NCI-H1694 (cell line): ENCODE data around the gene CD34.

Experiments used
- DNase-seq: peaks from one replicate; lab custom pipeline; 2025; lab: John Stamatoyannopoulos, UW

Gene CD34

GRCh38 chr1:207853372-207853757 is 57.6 kb downstream of the CD34 start:
- no peak for DNase-seq

DNA sequence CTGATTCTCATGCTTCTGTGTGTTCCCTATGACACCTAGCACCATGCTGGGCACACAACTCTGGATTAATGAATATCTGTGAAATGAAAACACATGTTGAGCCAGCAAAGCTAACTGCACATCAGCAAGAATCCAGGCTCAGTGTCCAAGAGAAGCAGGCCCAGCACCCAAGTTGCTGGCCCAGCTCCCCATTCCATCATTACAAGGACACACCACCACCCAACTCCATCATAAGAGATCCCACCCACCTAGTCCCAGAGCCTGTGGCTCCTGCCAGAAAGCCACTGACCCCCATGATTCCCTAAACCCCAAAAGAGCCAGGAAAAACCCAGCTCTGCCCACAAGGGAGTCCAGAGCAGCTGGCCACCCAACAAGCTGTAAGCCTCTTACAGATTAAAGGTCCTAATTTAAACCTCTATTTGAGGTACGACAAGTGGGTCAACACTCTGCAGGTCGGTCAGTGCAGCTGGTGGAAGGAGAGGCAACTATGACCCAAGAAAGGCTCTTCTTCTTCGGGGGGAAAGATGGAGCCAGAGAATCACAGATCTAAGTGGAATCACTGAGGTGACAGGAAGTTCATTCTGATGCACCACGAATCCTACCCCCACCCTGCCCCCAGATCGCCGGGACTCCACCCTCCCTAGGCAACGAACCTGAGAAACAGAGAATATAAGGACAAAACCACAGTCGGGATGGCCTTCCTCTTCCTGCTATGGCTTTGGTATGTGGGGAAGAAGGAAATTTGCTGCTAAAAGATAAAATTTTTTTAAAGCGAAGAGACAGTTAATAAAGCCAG is 58.2 kb downstream of the CD34 start:
- DNase-seq: no peak

GRCh38 chr1:207851696-207852095 is 59.2 kb downstream of the CD34 start:
- DNase-seq: no peak

GRCh38 chr1:207850621-207851407 is 60.1 kb downstream of the CD34 start:
- no peak for DNase-seq

DNA sequence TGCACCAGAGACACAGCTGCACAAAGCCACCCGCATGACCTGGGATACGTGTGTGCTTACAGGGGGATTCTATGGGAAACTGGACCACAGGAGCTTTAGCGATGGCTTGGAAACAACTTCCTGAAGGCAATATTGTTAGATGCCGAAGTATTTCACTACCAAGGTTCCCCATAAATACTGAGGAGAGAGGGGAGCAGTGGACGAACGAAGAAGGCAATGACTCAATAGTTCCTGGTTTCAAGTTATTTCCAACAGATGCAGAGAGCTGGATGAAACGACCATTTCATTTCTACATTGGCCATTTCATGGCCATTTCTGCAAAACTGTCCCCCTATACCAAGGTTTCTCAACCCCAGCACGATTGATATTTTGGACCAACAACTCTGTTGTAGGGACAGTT is 61.3 kb downstream of the CD34 start:
- no peak for DNase-seq

DNA sequence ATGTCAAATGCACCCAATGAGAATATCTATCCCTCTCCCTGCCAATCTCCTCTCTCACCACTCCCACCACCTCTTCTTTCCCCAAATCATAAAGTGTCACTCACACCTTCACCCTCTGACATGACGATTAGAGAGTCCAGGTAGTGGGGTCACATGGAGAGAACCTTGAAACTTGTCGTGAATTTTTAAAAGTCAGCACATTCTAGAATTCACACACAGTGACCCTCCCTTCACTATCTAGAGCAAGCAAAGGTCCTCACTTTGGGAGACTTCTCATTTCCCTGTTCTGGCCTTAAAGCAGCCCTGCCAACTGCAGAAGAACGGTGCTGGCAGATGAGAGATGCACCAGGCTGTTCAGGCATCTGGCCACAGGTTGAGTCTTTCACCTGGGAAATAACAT is 61.9 kb downstream of the CD34 start:
- no peak for DNase-seq

DNA sequence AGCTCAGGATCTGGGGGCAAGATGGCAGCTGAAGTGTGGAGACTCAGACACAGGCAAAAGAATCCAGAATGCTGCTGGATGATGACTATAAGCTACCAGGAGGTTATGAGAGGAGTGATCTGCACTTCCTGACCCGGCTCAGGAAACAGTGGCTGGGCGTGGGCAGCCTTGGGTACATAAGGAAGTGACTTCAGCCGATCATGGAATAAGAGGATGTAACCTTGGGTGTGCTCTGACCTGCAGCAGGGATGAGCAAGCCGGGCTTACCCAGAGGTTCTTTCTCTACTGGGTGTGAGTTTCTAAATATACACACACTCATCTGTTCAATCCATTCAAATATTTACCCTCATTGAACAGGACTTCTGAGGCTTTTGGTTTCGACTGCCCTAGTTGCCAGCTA is 62.7 kb downstream of the CD34 start:
- no peak for DNase-seq

DNA sequence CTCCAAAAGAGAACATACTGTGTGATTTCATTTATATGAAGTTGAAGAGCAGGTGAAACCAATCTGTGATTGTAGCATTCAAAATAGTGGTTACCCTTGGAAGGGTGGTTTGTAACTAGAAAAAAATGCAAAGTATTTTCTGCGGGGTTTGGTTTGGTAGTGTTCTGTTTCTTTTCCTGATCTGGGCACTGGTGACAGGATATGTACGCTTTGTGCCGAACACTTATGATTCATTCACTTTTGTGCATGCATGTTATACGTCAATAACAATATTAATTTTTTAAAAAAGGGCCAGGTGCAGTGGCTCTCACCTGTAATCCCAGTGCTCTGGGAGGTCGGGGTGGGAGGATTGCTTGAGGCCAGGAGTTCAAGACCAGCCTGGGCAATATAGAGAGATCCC is 63.8 kb downstream of the CD34 start:
- DNase-seq: no peak

- DNase-seq: no peak
These were observed 65.8 kb downstream of the CD34 start for GRCh38 chr1:207845109-207845508.

GRCh38 chr1:207844371-207844770 is 66.6 kb downstream of the CD34 start:
- no peak for DNase-seq

DNA sequence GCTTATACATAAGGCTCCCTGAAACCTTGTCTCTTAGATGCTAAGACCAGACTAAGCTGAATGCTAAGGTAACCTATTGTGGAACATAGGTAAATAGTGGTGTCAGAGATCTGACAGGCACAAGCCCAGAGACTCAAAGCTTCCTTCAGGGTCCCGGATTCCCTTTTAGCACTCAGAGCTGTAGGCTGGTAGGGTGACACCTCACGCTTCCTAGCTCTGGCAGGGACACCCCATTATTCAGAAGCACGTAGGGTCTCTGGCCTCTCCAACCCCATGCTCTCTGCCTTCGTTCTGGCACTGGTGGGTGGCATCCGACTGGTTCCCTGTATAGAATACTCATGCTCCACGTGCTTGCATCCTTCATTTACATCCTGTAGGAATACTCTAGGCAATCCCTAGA is 68.4 kb downstream of the CD34 start:
- no peak for DNase-seq

- DNase-seq: no peak
These were observed 69.0 kb downstream of the CD34 start for GRCh38 chr1:207841901-207842300.

GRCh38 chr1:207841293-207841692 is 69.6 kb downstream of the CD34 start:
- DNase-seq: no peak

DNA sequence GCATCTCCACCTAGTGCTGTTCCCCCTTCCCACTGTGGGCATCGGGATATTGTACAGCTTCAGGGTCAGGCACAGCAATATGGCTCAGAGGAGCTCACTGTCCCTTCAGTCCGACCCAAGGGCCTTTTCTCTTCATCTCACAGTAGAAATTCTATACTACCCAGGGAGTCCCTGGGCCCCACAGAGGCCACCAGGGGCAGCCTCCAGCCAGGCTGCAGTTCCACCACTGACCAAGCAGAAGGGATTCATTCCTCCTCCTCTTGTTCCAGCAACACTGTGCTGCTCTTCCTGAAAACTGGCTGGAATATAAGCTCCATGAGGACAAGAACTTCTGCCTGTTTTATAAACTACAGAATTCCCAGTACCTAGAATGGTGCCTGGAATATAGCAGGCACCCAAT is 70.5 kb downstream of the CD34 start:
- no peak for DNase-seq

- DNase-seq: no peak
These were observed 71.9 kb downstream of the CD34 start for GRCh38 chr1:207839083-207839413.

GRCh38 chr1:207838156-207839082 is 72.5 kb downstream of the CD34 start:
- DNase-seq: no peak

DNA sequence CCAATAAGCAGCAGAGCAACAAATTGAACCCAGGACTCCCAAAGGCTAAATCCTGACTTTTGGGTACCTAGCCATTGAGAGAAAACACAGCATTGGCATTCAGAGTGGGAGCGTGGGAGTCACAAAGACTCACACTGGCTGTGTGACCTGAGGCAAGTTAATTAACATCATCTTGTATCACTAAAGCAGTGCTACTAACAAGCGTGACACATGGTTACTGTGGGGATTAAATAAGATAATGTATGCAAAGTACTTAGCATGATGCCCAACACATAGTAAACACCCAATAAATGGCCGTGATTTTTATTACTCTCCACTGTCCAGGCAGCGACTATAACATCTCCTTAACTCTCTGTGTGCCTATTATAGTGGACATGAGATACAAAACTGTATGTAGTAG is 73.3 kb downstream of the CD34 start:
- DNase-seq: no peak

- no peak for DNase-seq
These were observed 74.2 kb downstream of the CD34 start for GRCh38 chr1:207836591-207837347.

GRCh38 chr1:207835958-207836357 is 75.0 kb downstream of the CD34 start:
- no peak for DNase-seq

DNA sequence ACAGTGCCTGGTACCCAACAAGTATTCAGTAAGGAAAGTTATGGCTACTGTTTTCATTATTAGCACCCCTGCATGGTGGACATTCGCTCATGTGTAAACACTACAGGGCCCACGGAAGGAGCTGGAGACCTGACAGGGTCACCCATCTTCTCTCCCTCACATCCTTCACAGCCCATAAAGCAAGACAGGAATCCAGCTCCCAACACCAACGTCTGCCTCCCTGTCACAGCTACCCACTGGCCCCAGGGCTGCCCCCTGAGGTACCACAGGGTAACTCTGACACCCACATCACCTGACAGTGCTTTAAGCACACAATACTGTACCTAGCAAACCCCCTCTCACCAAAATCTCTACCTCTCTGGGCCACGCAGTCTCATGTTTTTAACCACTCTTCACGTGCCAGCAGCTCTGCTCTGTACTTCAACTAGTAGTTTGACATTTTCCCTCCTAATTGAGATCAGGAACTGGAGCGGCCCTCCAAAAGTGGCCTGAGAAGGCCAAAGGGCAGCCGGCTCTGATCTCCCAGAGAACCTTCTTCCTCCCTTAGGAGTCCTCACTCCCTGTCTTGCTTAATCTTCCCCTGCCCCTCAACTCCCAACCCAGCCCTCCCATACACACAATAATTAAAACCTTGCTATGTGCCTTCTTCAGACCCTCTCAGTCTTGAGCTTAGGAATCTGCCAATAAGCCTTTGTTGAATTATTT is 76.8 kb downstream of the CD34 start:
- DNase-seq: no peak

GRCh38 chr1:207833381-207833780 is 77.5 kb downstream of the CD34 start:
- DNase-seq: no peak
